ENCODE data around the gene COL5A2. TPM values are rescaled to one million over a fixed set of nuclear protein-coding genes. Genes with fewer than 3 reads are reported as not detected.

COL5A2 gene
- polyA plus RNA-seq, 1 donor (not counting 4 experiments of a cell fraction or from before 2014, with no cell fraction given): 7.2 TPM

- Histone ChIP-seq H3K79me2 (ENCODE audit: control insufficient read depth, insufficient read depth, low read length) (no peaks in the 10 kb centered on the region), H3K4me2 (ENCODE audit: control insufficient read depth, extremely low read depth, insufficient read depth, low read depth, low read length) (no peak overlapping the region), H4K20me1 (ENCODE audit: control insufficient read depth, extremely low read depth, insufficient read depth, low read length) (no peaks in the 10 kb centered on the region), H3K27ac (ENCODE audit: control insufficient read depth, insufficient read depth, low read length) (no peak overlapping the region), H3K4me3 (ENCODE audit: control insufficient read depth in 2 of 3, extremely low read depth in 1 of 3, insufficient read depth in 2 of 3, low read depth in 1 of 3, low read length in 3 of 3) (no peak overlapping the region), H3K36me3 (ENCODE audit: control insufficient read depth in 2 of 2, extremely low read depth in 1 of 2, insufficient read depth in 2 of 2, low read length in 2 of 2) (no peaks in the 10 kb centered on the region), H3K9me3 (ENCODE audit: control insufficient read depth, low read depth, low read length) (no peaks in the 10 kb centered on the region), H3K4me1 (ENCODE audit: control insufficient read depth, extremely low read depth, insufficient read depth, low read length) (no peaks in the 10 kb centered on the region), H3K9me1 (ENCODE audit: control insufficient read depth, extremely low read depth, insufficient read depth, low read length) (no peaks in the 10 kb centered on the region), H2AFZ (ENCODE audit: control insufficient read depth, low read length) (no peak overlapping the region), H3K27me3 (ENCODE audit: control insufficient read depth, extremely low read depth, insufficient read depth, low read length) (no peaks in the 10 kb centered on the region), H3K9ac (ENCODE audit: control insufficient read depth, extremely low read depth, insufficient read depth, low read length) (no peak overlapping the region)
- FAIRE-seq: no peak
- no peak for DNase-seq (ENCODE audit: low read depth, low spot score)
- dilution Hi-C loops (cut with MboI; ENCODE audit: extremely low pct_ligation_motif_present, low sequenced_read_pairs): no loop called here
- TF ChIP-seq, protein P1, sequence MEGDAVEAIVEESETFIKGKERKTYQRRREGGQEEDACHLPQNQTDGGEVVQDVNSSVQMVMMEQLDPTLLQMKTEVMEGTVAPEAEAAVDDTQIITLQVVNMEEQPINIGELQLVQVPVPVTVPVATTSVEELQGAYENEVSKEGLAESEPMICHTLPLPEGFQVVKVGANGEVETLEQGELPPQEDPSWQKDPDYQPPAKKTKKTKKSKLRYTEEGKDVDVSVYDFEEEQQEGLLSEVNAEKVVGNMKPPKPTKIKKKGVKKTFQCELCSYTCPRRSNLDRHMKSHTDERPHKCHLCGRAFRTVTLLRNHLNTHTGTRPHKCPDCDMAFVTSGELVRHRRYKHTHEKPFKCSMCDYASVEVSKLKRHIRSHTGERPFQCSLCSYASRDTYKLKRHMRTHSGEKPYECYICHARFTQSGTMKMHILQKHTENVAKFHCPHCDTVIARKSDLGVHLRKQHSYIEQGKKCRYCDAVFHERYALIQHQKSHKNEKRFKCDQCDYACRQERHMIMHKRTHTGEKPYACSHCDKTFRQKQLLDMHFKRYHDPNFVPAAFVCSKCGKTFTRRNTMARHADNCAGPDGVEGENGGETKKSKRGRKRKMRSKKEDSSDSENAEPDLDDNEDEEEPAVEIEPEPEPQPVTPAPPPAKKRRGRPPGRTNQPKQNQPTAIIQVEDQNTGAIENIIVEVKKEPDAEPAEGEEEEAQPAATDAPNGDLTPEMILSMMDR (optimal IDR thresholded peaks at IDR 0.05 in 1 of 3, IDR thresholded peaks at IDR 0.05 in 1 of 3, conservative IDR thresholded peaks at IDR 0.05 in 1 of 3; ENCODE audit: extremely low read depth in 1 of 3, insufficient read depth in 2 of 3, low read length in 3 of 3): no peak
- no peak for TF ChIP-seq EZH2 (IDR thresholded peaks at IDR 0.05; ENCODE audit: low read length)
Observed at GRCh38 chr2:189047171-189047888, 132.2 kb downstream of the COL5A2 start.

DNA sequence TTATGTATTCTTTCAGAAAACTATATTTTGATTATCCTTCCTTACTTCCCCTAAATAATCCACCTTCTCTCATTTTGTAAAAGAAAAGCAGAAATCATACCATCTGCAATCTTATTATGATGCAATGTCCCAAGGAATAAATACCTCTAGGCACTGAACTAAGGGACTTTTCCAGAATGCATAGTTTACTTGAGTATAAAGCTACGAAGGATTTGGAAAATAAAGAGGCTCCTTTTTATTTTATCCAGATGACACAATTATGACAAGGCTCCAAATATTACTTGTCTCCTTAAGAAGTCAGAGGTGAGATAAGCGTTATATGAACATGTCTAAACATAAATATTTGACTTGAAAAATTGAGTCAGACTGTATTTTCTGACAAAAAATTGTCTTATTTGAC lies 133.2 kb downstream of the COL5A2 start:
- Histone ChIP-seq H3K4me2 (ENCODE audit: control insufficient read depth, extremely low read depth, insufficient read depth, low read depth, low read length) (no peak overlapping the region), H3K27ac (ENCODE audit: control insufficient read depth, insufficient read depth, low read length) (no peak overlapping the region), H3K36me3 (ENCODE audit: control insufficient read depth in 2 of 2, extremely low read depth in 1 of 2, insufficient read depth in 2 of 2, low read length in 2 of 2) (no peaks in the 10 kb centered on the region), H3K27me3 (ENCODE audit: control insufficient read depth, extremely low read depth, insufficient read depth, low read length) (no peaks in the 10 kb centered on the region), H3K4me3 (ENCODE audit: control insufficient read depth in 2 of 3, extremely low read depth in 1 of 3, insufficient read depth in 2 of 3, low read depth in 1 of 3, low read length in 3 of 3) (no peak overlapping the region), H3K79me2 (ENCODE audit: control insufficient read depth, insufficient read depth, low read length) (no peaks in the 10 kb centered on the region), H4K20me1 (ENCODE audit: control insufficient read depth, extremely low read depth, insufficient read depth, low read length) (no peaks in the 10 kb centered on the region), H3K9me3 (ENCODE audit: control insufficient read depth, low read depth, low read length) (no peaks in the 10 kb centered on the region), H2AFZ (ENCODE audit: control insufficient read depth, low read length) (no peak overlapping the region), H3K4me1 (ENCODE audit: control insufficient read depth, extremely low read depth, insufficient read depth, low read length) (no peaks in the 10 kb centered on the region), H3K9ac (ENCODE audit: control insufficient read depth, extremely low read depth, insufficient read depth, low read length) (no peak overlapping the region), H3K9me1 (ENCODE audit: control insufficient read depth, extremely low read depth, insufficient read depth, low read length) (no peaks in the 10 kb centered on the region)
- FAIRE-seq (no peak), DNase-seq (ENCODE audit: low read depth, low spot score) (no peak)
- TF ChIP-seq, protein P1 (optimal IDR thresholded peaks at IDR 0.05 in 1 of 3, IDR thresholded peaks at IDR 0.05 in 1 of 3, conservative IDR thresholded peaks at IDR 0.05 in 1 of 3; ENCODE audit: extremely low read depth in 1 of 3, insufficient read depth in 2 of 3, low read length in 3 of 3): no peak
- no peak for TF ChIP-seq EZH2 (IDR thresholded peaks at IDR 0.05; ENCODE audit: low read length)
- dilution Hi-C loops (cut with MboI; ENCODE audit: extremely low pct_ligation_motif_present, low sequenced_read_pairs): no loop called here
